Smooth muscle cell (in vitro differentiated cells): ENCODE results near the gene BZW2. TPM values are rescaled to one million over a fixed set of nuclear protein-coding genes. Genes with fewer than 3 reads are reported as not detected.
A peak's percentile ranks its signal among the peaks of the same experiment; 100 is the strongest.

Experiments used
- DNase-seq: peaks from one replicate; lab custom pipeline; 2025; ENCODE audit not compliant: unreplicated experiment; lab: John Stamatoyannopoulos, UW
- H2AFZ ChIP-seq: fragments of 200-600 bp; sonication (generic); 2 replicates; pipeline ENCODE4 v1.6.0; 2016; ENCODE audit warnings: antibody characterized with exemption, low read depth, mild to moderate bottlenecking
- H3F3A ChIP-seq: fragments of 200-600 bp; sonication (generic); 2 replicates; pipeline ENCODE4 v1.6.0; 2017; ENCODE audit warnings: antibody characterized with exemption, low read depth
- H3K27ac ChIP-seq: fragments of 200-600 bp; sonication (generic); 2 replicates; pipeline ENCODE4 v1.5.1; 2016; ENCODE audit warnings: low read depth, mild to moderate bottlenecking
- H3K27me3 ChIP-seq: fragments of 200-600 bp; sonication (generic); 2 replicates; pipeline ENCODE4 v1.6.1; 2016; ENCODE audit warnings: low read depth, mild to moderate bottlenecking
- H3K36me3 ChIP-seq: fragments of 200-600 bp; sonication (generic); 2 replicates; pipeline ENCODE4 v1.5.1; 2016; ENCODE audit warnings: low read depth
- H3K4me1 ChIP-seq: fragments of 200-600 bp; sonication (generic); 2 replicates; pipeline ENCODE4 v1.5.1; 2016; ENCODE audit warnings: low read depth
- H3K4me2 ChIP-seq: fragments of 200-600 bp; sonication (generic); 2 replicates; pipeline ENCODE4 v1.6.0; 2016; ENCODE audit warnings: mild to moderate bottlenecking
- H3K4me3 ChIP-seq: fragments of 200-600 bp; sonication (generic); 2 replicates; pipeline ENCODE4 v1.5.1; 2016; ENCODE audit warnings: mild to moderate bottlenecking
- H3K79me2 ChIP-seq: fragments of 200-600 bp; sonication (generic); 2 replicates; pipeline ENCODE4 v1.6.0; 2016; ENCODE audit warnings: low read depth, mild to moderate bottlenecking
- H3K9ac ChIP-seq: fragments of 200-600 bp; sonication (generic); 2 replicates; pipeline ENCODE4 v1.6.0; 2016; ENCODE audit warnings: low read depth
- H3K9me3 ChIP-seq: fragments of 200-600 bp; sonication (generic); replicated peaks from 2 replicates; pipeline ENCODE4 v1.5.1; 2016; ENCODE audit warnings: low read depth
- H4K20me1 ChIP-seq: fragments of 200-600 bp; sonication (generic); 2 replicates; pipeline ENCODE4 v1.6.0; 2016; ENCODE audit warnings: low read depth
- WGBS: methylation state at CpG from one replicate; pipeline ENCODE4 v1.1.7; 2016; ENCODE audit warnings: low lambda C conversion rate; 5-methylcytosine and 5-hydroxymethylcytosine counted together
- polyA plus RNA-seq: library from polyadenylated mRNA; unstranded; fragments of >200 nt; fragmentation: Nextera tagmentation; extraction: Ambion mirVana; gene quantifications from 2 replicates; pipeline ENCODE4 v1.2.1, GENCODE V29; 2016
- total RNA-seq: library from RNA; depleted of rRNA; stranded (reverse); fragments of >200 nt; gene quantifications from 2 replicates; pipeline ENCODE4 v1.2.3, GENCODE V29; 2014
- TF ChIP-seq, protein P1 (sequence below): fragments of 200-600 bp; sonication (generic); IDR thresholded peaks from 2 replicates; pipeline ENCODE4 v1.5.1; 2017; ENCODE audit warnings: borderline replicate concordance, mild to moderate bottlenecking, antibody characterized with exemption; ENCODE audit not compliant: insufficient read depth, poor library complexity, severe bottlenecking

BZW2 gene
- total and polyA plus RNA-seq, 2 experiments from 2014 or later, result 56.1 to 83.7 TPM

DNA sequence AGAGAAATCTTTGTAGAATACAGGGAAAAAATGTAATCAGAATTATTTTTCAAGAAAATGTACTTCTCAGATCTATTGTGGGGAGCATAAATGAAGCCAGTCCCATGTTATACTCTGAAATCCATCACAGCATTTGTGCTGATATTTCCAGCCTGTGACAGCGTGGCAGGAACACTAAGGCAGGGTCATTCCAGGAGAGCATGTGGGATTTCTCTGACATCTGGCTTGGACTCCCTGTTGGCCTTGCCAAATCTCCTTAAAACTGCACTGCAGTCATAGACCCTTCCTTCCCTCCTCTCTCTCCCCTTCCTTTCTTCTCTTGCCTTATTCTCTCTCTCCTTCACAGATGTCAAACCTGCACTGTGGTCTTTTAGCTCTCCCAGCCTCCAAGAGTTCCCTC, 101.1 kb downstream of the BZW2 start:
- 56% methylated on average over 1 of the region's 1 CpG for WGBS
- Histone ChIP-seq H3K27ac (no peak overlapping the region), H3K27me3 (no peaks in the 10 kb centered on the region), H3K4me3 (no peak overlapping the region), H3K36me3 (no peaks in the 10 kb centered on the region), H3K4me1 (peaks cover 27% of the 10 kb centered on the region), H3K9ac (no peak overlapping the region), H3K79me2 (no peaks in the 10 kb centered on the region), H3K9me3 (no peaks in the 10 kb centered on the region), H3F3A (no peaks in the 10 kb centered on the region), H3K4me2 (no peak overlapping the region), H2AFZ (no peak overlapping the region), H4K20me1 (no peaks in the 10 kb centered on the region)
- TF ChIP-seq, protein P1, sequence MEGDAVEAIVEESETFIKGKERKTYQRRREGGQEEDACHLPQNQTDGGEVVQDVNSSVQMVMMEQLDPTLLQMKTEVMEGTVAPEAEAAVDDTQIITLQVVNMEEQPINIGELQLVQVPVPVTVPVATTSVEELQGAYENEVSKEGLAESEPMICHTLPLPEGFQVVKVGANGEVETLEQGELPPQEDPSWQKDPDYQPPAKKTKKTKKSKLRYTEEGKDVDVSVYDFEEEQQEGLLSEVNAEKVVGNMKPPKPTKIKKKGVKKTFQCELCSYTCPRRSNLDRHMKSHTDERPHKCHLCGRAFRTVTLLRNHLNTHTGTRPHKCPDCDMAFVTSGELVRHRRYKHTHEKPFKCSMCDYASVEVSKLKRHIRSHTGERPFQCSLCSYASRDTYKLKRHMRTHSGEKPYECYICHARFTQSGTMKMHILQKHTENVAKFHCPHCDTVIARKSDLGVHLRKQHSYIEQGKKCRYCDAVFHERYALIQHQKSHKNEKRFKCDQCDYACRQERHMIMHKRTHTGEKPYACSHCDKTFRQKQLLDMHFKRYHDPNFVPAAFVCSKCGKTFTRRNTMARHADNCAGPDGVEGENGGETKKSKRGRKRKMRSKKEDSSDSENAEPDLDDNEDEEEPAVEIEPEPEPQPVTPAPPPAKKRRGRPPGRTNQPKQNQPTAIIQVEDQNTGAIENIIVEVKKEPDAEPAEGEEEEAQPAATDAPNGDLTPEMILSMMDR, result no peak
- no peak for DNase-seq

- Histone ChIP-seq H3K36me3 (no peaks in the 10 kb centered on the region), H3K79me2 (peaks cover 27% of the 10 kb centered on the region), H3K4me3 (peak within 1 kb of the TSS; percentile 93), H3K9me3 (no peaks in the 10 kb centered on the region), H3K9ac (peak within 1 kb of the TSS; percentile 80), H3K4me2 (peak within 1 kb of the TSS; percentile 88), H3K4me1 (peaks cover 24% of the 10 kb centered on the region), H3K27me3 (no peaks in the 10 kb centered on the region), H3F3A (peaks cover 17% of the 10 kb centered on the region), H3K27ac (peak within 1 kb of the TSS; percentile 88), H4K20me1 (peaks cover 19% of the 10 kb centered on the region), H2AFZ (peak within 1 kb of the TSS; percentile 72)
- TF ChIP-seq, protein P1, result no peak
- WGBS, result 4% methylated on average over 35 of the region's 48 CpGs
- DNase-seq, result peak; percentile 50
These were observed 107.3 kb downstream of the BZW2 start, which contains the start of gene TSPAN13 for GRCh38 chr7:16753102-16753931. Gene TSPAN13 (plus strand): TSS chr7:16753755. CDS start chr7:16753968, 213 bp downstream.

DNA sequence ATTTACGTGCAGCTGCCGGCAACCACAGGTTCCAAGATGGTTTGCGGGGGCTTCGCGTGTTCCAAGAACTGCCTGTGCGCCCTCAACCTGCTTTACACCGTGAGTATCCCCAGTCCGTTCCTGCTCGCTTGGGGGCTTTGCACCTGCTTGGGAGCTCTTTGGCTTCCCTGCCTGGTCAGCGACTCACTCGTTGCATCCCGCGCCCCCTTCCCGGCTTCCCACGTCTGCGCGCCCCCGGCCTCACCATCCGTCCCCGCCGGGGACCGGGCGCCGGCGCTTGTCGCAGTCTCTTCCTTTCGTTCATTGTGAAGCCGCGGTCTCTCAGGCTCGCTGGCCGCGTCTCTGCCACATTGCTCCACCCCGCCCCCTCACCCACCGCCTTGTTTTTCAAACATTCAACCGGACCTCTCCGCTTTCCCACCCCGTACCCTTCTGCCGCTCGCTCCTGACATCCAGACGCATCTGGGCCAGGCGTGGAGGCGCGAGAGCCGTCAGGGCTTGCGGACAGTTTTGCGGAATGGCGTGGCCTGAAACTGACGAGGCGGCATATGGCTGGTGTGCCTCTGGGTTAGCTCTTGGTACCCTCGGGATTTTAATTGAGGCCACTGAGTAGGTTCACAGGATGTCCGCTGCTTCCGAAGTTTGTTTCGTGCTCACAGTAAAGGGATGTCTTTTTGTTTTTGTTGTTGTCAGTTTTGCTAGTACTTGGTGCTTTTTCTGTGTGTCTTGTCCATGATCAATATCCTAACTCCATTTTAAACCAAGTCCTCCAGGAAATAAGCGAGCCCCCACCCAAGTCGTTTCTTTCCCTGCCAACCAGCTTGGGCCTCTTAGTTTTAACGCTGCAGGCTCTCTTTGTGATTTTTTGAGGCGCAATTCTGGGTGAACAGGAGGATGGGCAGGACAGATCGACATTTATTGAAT, 108.2 kb downstream of the BZW2 start:
- H2AFZ ChIP-seq, result peak overlapping the region; percentile 72
- H3K79me2 ChIP-seq, result peaks cover 35% of the 10 kb centered on the region
- H3K4me3 ChIP-seq, result peak overlapping the region; percentile 93
- TF ChIP-seq, protein P1, result no peak
- peak overlapping the region; percentile 88 for H3K4me2 ChIP-seq
- H4K20me1 ChIP-seq, result peaks cover 19% of the 10 kb centered on the region
- H3K36me3 ChIP-seq, result no peaks in the 10 kb centered on the region
- H3K9me3 ChIP-seq, result no peaks in the 10 kb centered on the region
- H3K27me3 ChIP-seq, result no peaks in the 10 kb centered on the region
- peaks cover 24% of the 10 kb centered on the region for H3K4me1 ChIP-seq
- 1% methylated on average over 58 of the region's 58 CpGs for WGBS
- H3K9ac ChIP-seq, result peak overlapping the region; percentile 80
- peaks cover 17% of the 10 kb centered on the region for H3F3A ChIP-seq
- DNase-seq, result peak; percentile 45
- H3K27ac ChIP-seq, result peak overlapping the region; percentile 88
